K562 (cell line): ENCODE results near the gene FKBP11. TPM values are rescaled to one million over a fixed set of nuclear protein-coding genes. Genes with fewer than 3 reads are reported as not detected.

Experiments
- ATF3 ChIP-seq, 2 experiments: fragments of 450-650 bp in 1 of 2; sonication (generic) in 1 of 2; formaldehyde crosslinking in 1 of 2; IDR thresholded peaks in 1 of 2; conservative IDR thresholded peaks in 1 of 2; 2 replicates each; pipeline versions ENCODE4 v1.6.1 to v1.8.1; 2016 to 2023; ENCODE audit warnings: mild to moderate bottlenecking in 2 of 2, moderate library complexity in 2 of 2, inconsistent platforms in 1 of 2, missing genetic modification reagents in 1 of 2
- CLOCK ChIP-seq: fragments of 250-450 bp; sonication (Bioruptor Pico); IDR thresholded peaks from 2 replicates; pipeline ENCODE4 v1.4.0; 2020; ENCODE audit warnings: mild to moderate bottlenecking, moderate library complexity, borderline replicate concordance
- IRF1 ChIP-seq: sonication (generic); formaldehyde crosslinking; IDR thresholded peaks from 2 replicates; pipeline ENCODE4 v1.8.0; 2022; ENCODE audit warnings: missing genetic modification reagents, mild to moderate bottlenecking, borderline replicate concordance
- PRPF4 ChIP-seq: fragments of 200-400 bp; formaldehyde crosslinking; IDR thresholded peaks from one replicate; pipeline ENCODE4 v1.6.1; 2017; ENCODE audit warnings: low read length, low read depth, mild to moderate bottlenecking; ENCODE audit not compliant: insufficient read depth, poor library complexity, severe bottlenecking
- SAP30 ChIP-seq: fragments of 200-600 bp; sonication (generic); IDR thresholded peaks from 2 replicates; pipeline ENCODE4 v1.6.1; 2012; ENCODE audit warnings: borderline replicate concordance, low read depth, mild to moderate bottlenecking, moderate library complexity, low read length, control low read depth, inconsistent platforms; ENCODE audit not compliant: insufficient read depth, poor library complexity, severe bottlenecking
- U2AF1 ChIP-seq: fragments of 200-400 bp; formaldehyde crosslinking; optimal IDR thresholded peaks from 2 replicates; pipeline ENCODE3; 2017; ENCODE audit warnings: mild to moderate bottlenecking, low read depth, low read length, moderate library complexity
- ZFX ChIP-seq: sonication (generic); formaldehyde crosslinking; IDR thresholded peaks from 2 replicates; pipeline ENCODE4 v1.8.0; 2022; ENCODE audit warnings: mild to moderate bottlenecking, missing genetic modification reagents, moderate library complexity
- ZNF408 ChIP-seq: fragments of 250-450 bp; sonication (Bioruptor Pico); IDR thresholded peaks from 2 replicates; pipeline ENCODE4 v1.4.0; 2020; ENCODE audit warnings: low read depth, mild to moderate bottlenecking, moderate library complexity
- polyA plus RNA-seq, 8 experiments: library from polyadenylated mRNA; depleted of rRNA in 4 of 8; stranded (reverse) in 5 of 8; unstranded in 3 of 8; fragments of >200 nt; fragmentation: Nextera tagmentation in 2 of 8; fragmentation: Illumina TruSeq in 1 of 8; extraction: Ambion mirVana in 2 of 8; extraction: Trizol in 1 of 8; gene quantifications; 2 replicates each; pipeline versions ENCODE4 v1.2.1 to v1.2.3, GENCODE V29; 2011 to 2014; ENCODE audit warnings: inconsistent platforms in 1 of 8, missing spikeins in 1 of 8
- total RNA-seq, 7 experiments: library from RNA; depleted of rRNA in 6 of 7; stranded (reverse); fragments of >200 nt in 6 of 7; fragmentation: Illumina TruSeq in 2 of 7; extraction: Trizol in 2 of 7; gene quantifications; 2 replicates each; pipeline versions ENCODE4 v1.2.1 to v1.2.3, GENCODE V29; 2011 to 2021; ENCODE audit warnings: low replicate concordance in 1 of 7
- TF ChIP-seq, protein P1 (sequence below): IDR thresholded peaks from 2 replicates; pipeline ENCODE4 v1.6.1; 2011; ENCODE audit not compliant: insufficient read length; ENCODE audit errors: extremely low read depth

Gene FKBP11
- total and polyA plus RNA-seq, 9 of the 15 experiments (the other 6 are each of a cell fraction or from before 2014, with no cell fraction given): 1.6 to 8.2 (median 5.8) TPM

DNA sequence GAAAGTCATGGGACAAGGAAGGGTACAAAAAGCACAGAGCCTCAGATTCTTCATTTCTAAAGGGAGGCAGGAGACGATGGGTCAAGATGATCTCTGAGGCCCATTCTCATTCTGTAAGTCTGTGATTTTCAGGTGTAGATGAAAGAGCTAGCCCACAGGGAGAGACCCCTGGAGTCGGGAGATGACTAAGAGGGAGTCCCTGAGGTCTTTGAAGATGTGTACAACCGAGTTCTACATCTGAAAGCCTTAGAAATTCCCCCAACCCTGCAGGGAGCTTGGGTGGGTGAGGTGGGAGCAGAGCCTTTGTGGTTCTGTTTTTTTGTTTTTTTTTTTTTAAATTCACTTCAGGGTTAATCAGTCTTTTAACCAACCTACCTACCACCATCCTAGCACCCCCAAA, 43.2 kb upstream of the FKBP11 start (continued):
- TF ChIP-seq, protein P1, sequence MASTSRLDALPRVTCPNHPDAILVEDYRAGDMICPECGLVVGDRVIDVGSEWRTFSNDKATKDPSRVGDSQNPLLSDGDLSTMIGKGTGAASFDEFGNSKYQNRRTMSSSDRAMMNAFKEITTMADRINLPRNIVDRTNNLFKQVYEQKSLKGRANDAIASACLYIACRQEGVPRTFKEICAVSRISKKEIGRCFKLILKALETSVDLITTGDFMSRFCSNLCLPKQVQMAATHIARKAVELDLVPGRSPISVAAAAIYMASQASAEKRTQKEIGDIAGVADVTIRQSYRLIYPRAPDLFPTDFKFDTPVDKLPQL: no peak
- no peak for TF ChIP-seq ZNF408 (CRISPR knock-in tag)
- no peak for TF ChIP-seq U2AF1
- TF ChIP-seq ATF3 (IDR thresholded peaks at IDR 0.05): no peak
- no peak for TF ChIP-seq ATF3 (CRISPR knock-in tag; conservative IDR thresholded peaks at IDR 0.05)
- TF ChIP-seq CLOCK (CRISPR knock-in tag): no peak
- no peak for TF ChIP-seq IRF1 (CRISPR knock-in tag)
- TF ChIP-seq SAP30: no peak
- no peak for TF ChIP-seq ZFX
- TF ChIP-seq PRPF4: no peak
